Measurements from ENCODE around the gene HMOX2. TPM values are rescaled to one million over a fixed set of nuclear protein-coding genes. Genes with fewer than 3 reads are reported as not detected.

The HMOX2 gene
- total RNA-seq, 4 donors from 2014 or later: 21.7 to 30.0 (median 28.4) TPM

GRCh38 chr16:4494746-4495490, 18.7 kb downstream of the HMOX2 start:
- ATAC-seq (peak in 1 of 2 donors; percentile 25), DNase-seq (no peak)
- peaks cover 13 to 28% of the 10 kb centered on the region in 2 donors for H3K4me1 ChIP-seq
- H3K27ac ChIP-seq: peak overlapping the region in 2 of 4 donors; percentile 54 to 62
- no peaks in the 10 kb centered on the region for H3K9me3 ChIP-seq
- in situ Hi-C loops (cut with MboI; ENCODE audit: low sequenced_read_pairs in 4 of 4): loop anchor here in 2 of 4 donors (25.0 kb wide), 2 partner anchors 92 to 467 kb away; partner anchors contain the start of gene SEC14L5 (in 1 of the 2)
- no peak for TF ChIP-seq POLR2A (IDR thresholded peaks at IDR 0.05)
- no peak overlapping the region for H3K4me3 ChIP-seq
- no peaks in the 10 kb centered on the region for H3K36me3 ChIP-seq
- H3K27me3 ChIP-seq: no peaks in the 10 kb centered on the region
- intact Hi-C loops (cut with DNase I; ENCODE audit: low total_unique reads): no loop called here

- H3K4me3 ChIP-seq: no peak overlapping the region
- H3K36me3 ChIP-seq: no peaks in the 10 kb centered on the region
- H3K4me1 ChIP-seq: peaks cover 21 to 36% of the 10 kb centered on the region in 2 donors
- in situ Hi-C loops (cut with MboI; ENCODE audit: low sequenced_read_pairs in 4 of 4) (loop anchor here in 2 of 4 donors (25.0 kb wide), 2 partner anchors 92 to 467 kb away; partner anchors contain the start of gene SEC14L5 (in 1 of the 2)), intact Hi-C loops (cut with DNase I; ENCODE audit: low total_unique reads) (no loop called here)
- ATAC-seq (peak; percentile 35 to 60), DNase-seq (no peak)
- peak overlapping the region in 2 of 4 donors; percentile 54 to 62 for H3K27ac ChIP-seq
- H3K27me3 ChIP-seq: no peaks in the 10 kb centered on the region
- no peaks in the 10 kb centered on the region for H3K9me3 ChIP-seq
- TF ChIP-seq POLR2A (IDR thresholded peaks at IDR 0.05) (no peak), CTCF (IDR thresholded peaks at IDR 0.05 in 4 of 5, conservative IDR thresholded peaks at IDR 0.05 in 1 of 5) (no peak)
These were observed 19.6 kb downstream of the HMOX2 start for GRCh38 chr16:4495766-4496165.

- in situ Hi-C loops (cut with MboI; ENCODE audit: low sequenced_read_pairs in 4 of 4): loop anchor here in 2 of 4 donors (25.0 kb wide), 2 partner anchors 91 to 466 kb away; partner anchors contain the start of gene SEC14L5 (in 1 of the 2)
- Histone ChIP-seq H3K27ac (peak overlapping the region in 2 of 4 donors; percentile 54 to 61), H3K27me3 (no peaks in the 10 kb centered on the region), H3K4me1 (peaks cover 27 to 42% of the 10 kb centered on the region in 2 donors), H3K36me3 (no peaks in the 10 kb centered on the region), H3K9me3 (no peaks in the 10 kb centered on the region), H3K4me3 (no peak overlapping the region)
- intact Hi-C loops (cut with DNase I; ENCODE audit: low total_unique reads): no loop called here
- no peak for TF ChIP-seq CTCF (IDR thresholded peaks at IDR 0.05 in 4 of 5, conservative IDR thresholded peaks at IDR 0.05 in 1 of 5)
- ATAC-seq (no peak), DNase-seq (no peak)
These were observed 20.1 kb downstream of the HMOX2 start for GRCh38 chr16:4496305-4496704.

GRCh38 chr16:4498546-4499195, 22.5 kb downstream of the HMOX2 start:
- DNase-seq (no peak), ATAC-seq (no peak)
- Histone ChIP-seq H3K27ac (no peak overlapping the region), H3K27me3 (no peaks in the 10 kb centered on the region), H3K4me3 (no peak overlapping the region), H3K36me3 (no peaks in the 10 kb centered on the region), H3K9me3 (no peaks in the 10 kb centered on the region), H3K4me1 (peaks cover 31 to 47% of the 10 kb centered on the region in 2 donors)
- TF ChIP-seq CTCF (IDR thresholded peaks at IDR 0.05 in 4 of 5, conservative IDR thresholded peaks at IDR 0.05 in 1 of 5) (no peak), POLR2A (IDR thresholded peaks at IDR 0.05) (no peak)
- in situ Hi-C loops (cut with MboI; ENCODE audit: low sequenced_read_pairs in 4 of 4): loop anchor here in 2 of 4 donors (25.0 kb wide), 2 partner anchors 89 to 464 kb away; partner anchors contain the start of gene SEC14L5 (in 1 of the 2)
- intact Hi-C loops (cut with DNase I; ENCODE audit: low total_unique reads): no loop called here

GRCh38 chr16:4499196-4499555, 23.0 kb downstream of the HMOX2 start:
- no peak overlapping the region for H3K27ac ChIP-seq
- no peak for ATAC-seq
- no peaks in the 10 kb centered on the region for H3K9me3 ChIP-seq
- H3K36me3 ChIP-seq: no peaks in the 10 kb centered on the region
- no peak overlapping the region for H3K4me3 ChIP-seq
- H3K27me3 ChIP-seq: no peaks in the 10 kb centered on the region
- DNase-seq: no peak
- TF ChIP-seq CTCF (IDR thresholded peaks at IDR 0.05 in 4 of 5, conservative IDR thresholded peaks at IDR 0.05 in 1 of 5) (no peak), POLR2A (IDR thresholded peaks at IDR 0.05) (no peak)
- H3K4me1 ChIP-seq: peaks cover 31 to 47% of the 10 kb centered on the region in 2 donors
- in situ Hi-C loops (cut with MboI; ENCODE audit: low sequenced_read_pairs in 4 of 4) (loop anchor here in 2 of 4 donors (25.0 kb wide), 2 partner anchors 88 to 463 kb away; partner anchors contain the start of gene SEC14L5 (in 1 of the 2)), intact Hi-C loops (cut with DNase I; ENCODE audit: low total_unique reads) (no loop called here)
